Stimulated activated CD8-positive, alpha-beta memory T cell treated with anti-CD3 and anti-CD28 coated beads, Interleukin-4, amount 100 ng/mL, for 4 hours (primary cell): ENCODE results near the gene FGF4.
"Not testable (repeated sequence)": the region's sequence is repeated elsewhere in the genome, so short reads cannot be mapped to it uniquely, and the experiment has no call there.

Experiments
- DNase-seq, 2 donors: peaks; one replicate each; pipeline ENCODE4 v3.0.0-alpha.2; 2020; ENCODE audit warnings: low read depth in 2 of 2, low spot score in 1 of 2

The FGF4 gene

GRCh38 chr11:69773626-69774353 lies 1.4 kb downstream of the FGF4 start:
- no peak for DNase-seq

GRCh38 chr11:69771466-69771865 lies 3.7 kb downstream of the FGF4 start:
- no peak for DNase-seq

- no peak for DNase-seq
These were observed 4.6 kb downstream of the FGF4 start for GRCh38 chr11:69770540-69770939.

- no peak for DNase-seq
These were observed 9.6 kb downstream of the FGF4 start for GRCh38 chr11:69765498-69765995.

GRCh38 chr11:69764918-69765317 lies 10.2 kb downstream of the FGF4 start:
- not testable (repeated sequence) for DNase-seq

- no peak for DNase-seq
These were observed 14.8 kb downstream of the FGF4 start for GRCh38 chr11:69760319-69760718.

- no peak for DNase-seq
These were observed 22.3 kb downstream of the FGF4 start for GRCh38 chr11:69752890-69753289.

- DNase-seq = no peak
These were observed 24.1 kb downstream of the FGF4 start for GRCh38 chr11:69750875-69751597.

- no peak for DNase-seq
These were observed 24.9 kb downstream of the FGF4 start for GRCh38 chr11:69750108-69750850.

- no peak for DNase-seq
These were observed 26.5 kb downstream of the FGF4 start for GRCh38 chr11:69748637-69749036.

GRCh38 chr11:69746752-69747742 lies 28.1 kb downstream of the FGF4 start:
- no peak for DNase-seq

GRCh38 chr11:69746140-69746539 lies 29.0 kb downstream of the FGF4 start:
- DNase-seq = no peak

- no peak for DNase-seq
These were observed 29.9 kb downstream of the FGF4 start for GRCh38 chr11:69745201-69745600.

- no peak for DNase-seq
These were observed 30.7 kb downstream of the FGF4 start for GRCh38 chr11:69744435-69744834.

- no peak for DNase-seq
These were observed 40.3 kb downstream of the FGF4 start for GRCh38 chr11:69734841-69735240.

- DNase-seq = no peak
These were observed 40.8 kb downstream of the FGF4 start for GRCh38 chr11:69734367-69734766.

GRCh38 chr11:69732910-69733309 lies 42.2 kb downstream of the FGF4 start:
- no peak for DNase-seq

- no peak for DNase-seq
These were observed 44.0 kb downstream of the FGF4 start for GRCh38 chr11:69731110-69731509.

GRCh38 chr11:69730500-69730899 lies 44.6 kb downstream of the FGF4 start:
- no peak for DNase-seq

GRCh38 chr11:69729252-69729651 lies 45.9 kb downstream of the FGF4 start:
- DNase-seq = no peak

GRCh38 chr11:69727266-69727665 lies 47.9 kb downstream of the FGF4 start:
- DNase-seq = no peak
